Fibroblast of peridontal ligament (primary cell): ENCODE results near the gene WDFY3.
A peak's percentile ranks its signal among the peaks of the same experiment; 100 is the strongest.

Source experiments
- DNase-seq: peaks from one replicate; pipeline ENCODE4 v3.0.0-alpha.2; 2010; ENCODE audit errors: extremely low read depth

Gene WDFY3

GRCh38 chr4:84799318-84799717 lies 167.2 kb downstream of the WDFY3 start:
- no peak for DNase-seq

GRCh38 chr4:84796394-84796793 lies 170.1 kb downstream of the WDFY3 start:
- no peak for DNase-seq

- DNase-seq = peak; percentile 79
These were observed 173.9 kb downstream of the WDFY3 start for GRCh38 chr4:84792366-84793301.

GRCh38 chr4:84790769-84791565 lies 175.5 kb downstream of the WDFY3 start:
- no peak for DNase-seq

GRCh38 chr4:84786478-84786877 lies 180.0 kb downstream of the WDFY3 start:
- no peak for DNase-seq

GRCh38 chr4:84782517-84782916 lies 184.0 kb downstream of the WDFY3 start:
- no peak for DNase-seq

- no peak for DNase-seq
These were observed 185.8 kb downstream of the WDFY3 start for GRCh38 chr4:84780719-84781118.

GRCh38 chr4:84778041-84778440 lies 188.4 kb downstream of the WDFY3 start:
- peak; percentile 67 for DNase-seq

- no peak for DNase-seq
These were observed 199.3 kb downstream of the WDFY3 start for GRCh38 chr4:84767168-84767567.

GRCh38 chr4:84753321-84753972 lies 213.0 kb downstream of the WDFY3 start:
- DNase-seq = no peak

GRCh38 chr4:84751707-84752106 lies 214.8 kb downstream of the WDFY3 start:
- DNase-seq = no peak

GRCh38 chr4:84750960-84751283 lies 215.6 kb downstream of the WDFY3 start:
- no peak for DNase-seq

GRCh38 chr4:84750260-84750959 lies 216.1 kb downstream of the WDFY3 start:
- peak; percentile 74 for DNase-seq

GRCh38 chr4:84740057-84740456 lies 226.4 kb downstream of the WDFY3 start:
- no peak for DNase-seq

GRCh38 chr4:84738622-84739021 lies 227.9 kb downstream of the WDFY3 start:
- no peak for DNase-seq

- no peak for DNase-seq
These were observed 228.8 kb downstream of the WDFY3 start for GRCh38 chr4:84737656-84738055.

- DNase-seq = no peak
These were observed 232.5 kb downstream of the WDFY3 start for GRCh38 chr4:84734037-84734436.

- DNase-seq = no peak
These were observed 233.0 kb downstream of the WDFY3 start for GRCh38 chr4:84733343-84734033.

GRCh38 chr4:84730375-84730774 lies 236.1 kb downstream of the WDFY3 start:
- DNase-seq = no peak

- DNase-seq = no peak
These were observed 239.0 kb downstream of the WDFY3 start for GRCh38 chr4:84727491-84727890.

- peak; percentile 69 for DNase-seq
These were observed 240.1 kb downstream of the WDFY3 start for GRCh38 chr4:84726356-84726755.
